Vagina (tissue), 2 donors: ENCODE data around the gene DOK7.

ENCODE experiments used
- POLR2AphosphoS5 ChIP-seq, 2 donors: sonication (generic); formaldehyde crosslinking; IDR thresholded peaks; one replicate each; pipeline ENCODE4 v1.9.0; 2017; ENCODE audit warnings: antibody characterized with exemption in 2 of 2, mild to moderate bottlenecking in 2 of 2, low read depth in 1 of 2; ENCODE audit not compliant: insufficient read depth in 1 of 2
- TF ChIP-seq, protein P1 (sequence below), 3 experiments: fragments of 450-650 bp in 2 of 3; fragments of 200-600 bp in 1 of 3; sonication (generic) in 1 of 3; IDR thresholded peaks; one replicate each; pipeline ENCODE4 v1.5.1; 2017 to 2019; ENCODE audit warnings: antibody characterized with exemption in 3 of 3, mild to moderate bottlenecking in 2 of 3, moderate library complexity in 2 of 3

DNA sequence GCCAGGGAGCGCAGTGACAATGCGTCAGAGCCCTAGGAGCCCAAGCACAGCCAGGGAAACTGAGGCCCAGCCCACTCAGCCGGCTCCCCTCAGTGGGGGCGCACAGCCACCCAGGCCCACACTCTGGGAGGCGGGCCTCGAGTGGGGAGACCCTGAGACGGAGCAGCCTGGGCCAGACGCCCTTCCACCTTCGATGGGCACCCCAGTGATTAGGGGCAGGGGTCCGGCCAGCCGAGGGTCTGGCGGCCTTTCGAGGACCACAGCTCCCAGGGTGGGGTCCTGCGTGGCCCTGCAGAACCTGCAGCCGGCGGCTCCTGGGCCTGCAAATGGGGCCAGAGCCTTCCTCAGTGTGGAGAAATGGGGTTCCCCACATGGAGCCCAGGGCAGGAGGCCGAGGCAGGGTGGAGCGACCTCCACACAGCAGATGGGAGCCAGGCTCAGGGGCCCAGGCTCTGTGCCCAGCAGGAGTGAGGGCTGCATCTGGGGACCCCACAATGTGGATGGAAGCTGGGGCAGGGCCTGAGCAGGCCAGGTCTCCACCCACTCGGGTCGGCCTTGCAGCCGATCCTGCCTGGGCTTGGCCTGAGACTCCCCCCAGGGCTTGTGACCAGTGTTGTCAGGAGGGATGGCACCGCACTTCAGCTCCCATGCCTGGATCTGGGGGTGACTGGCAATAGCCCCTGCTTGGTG, 16.3 kb upstream of the DOK7 start:
- TF ChIP-seq, protein P1, sequence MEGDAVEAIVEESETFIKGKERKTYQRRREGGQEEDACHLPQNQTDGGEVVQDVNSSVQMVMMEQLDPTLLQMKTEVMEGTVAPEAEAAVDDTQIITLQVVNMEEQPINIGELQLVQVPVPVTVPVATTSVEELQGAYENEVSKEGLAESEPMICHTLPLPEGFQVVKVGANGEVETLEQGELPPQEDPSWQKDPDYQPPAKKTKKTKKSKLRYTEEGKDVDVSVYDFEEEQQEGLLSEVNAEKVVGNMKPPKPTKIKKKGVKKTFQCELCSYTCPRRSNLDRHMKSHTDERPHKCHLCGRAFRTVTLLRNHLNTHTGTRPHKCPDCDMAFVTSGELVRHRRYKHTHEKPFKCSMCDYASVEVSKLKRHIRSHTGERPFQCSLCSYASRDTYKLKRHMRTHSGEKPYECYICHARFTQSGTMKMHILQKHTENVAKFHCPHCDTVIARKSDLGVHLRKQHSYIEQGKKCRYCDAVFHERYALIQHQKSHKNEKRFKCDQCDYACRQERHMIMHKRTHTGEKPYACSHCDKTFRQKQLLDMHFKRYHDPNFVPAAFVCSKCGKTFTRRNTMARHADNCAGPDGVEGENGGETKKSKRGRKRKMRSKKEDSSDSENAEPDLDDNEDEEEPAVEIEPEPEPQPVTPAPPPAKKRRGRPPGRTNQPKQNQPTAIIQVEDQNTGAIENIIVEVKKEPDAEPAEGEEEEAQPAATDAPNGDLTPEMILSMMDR (IDR thresholded peaks at IDR 0.05): no peak
- TF ChIP-seq POLR2AphosphoS5 (IDR thresholded peaks at IDR 0.05; ENCODE audit: insufficient read depth in 1 of 2, low read depth in 1 of 2): no peak
